OCI-LY3 (cell line): ENCODE measurements around the gene SLC44A1.

ENCODE experiments used
- H2AFZ ChIP-seq: fragments of 200-600, 300-600 bp; shearing (Covaris generic); 2 replicates; pipeline ENCODE4 v1.6.0; 2014; ENCODE audit warnings: antibody characterized with exemption, low read depth, low read length
- H3K27ac ChIP-seq: fragments of 200-600, 300-600 bp; sonication (generic); 2 replicates; pipeline ENCODE4 v1.5.1; 2014; ENCODE audit warnings: mild to moderate bottlenecking, low read length, moderate library complexity, mixed read lengths
- H3K27me3 ChIP-seq: fragments of 200-600, 300-600 bp; sonication (generic); 2 replicates; pipeline ENCODE4 v1.6.1; 2014; ENCODE audit warnings: low read depth, low read length, mixed read lengths
- H3K36me3 ChIP-seq: fragments of 200-600, 300-600 bp; sonication (generic); replicated peaks from 2 replicates; pipeline ENCODE3; 2014; ENCODE audit warnings: low read depth, low read length, mixed read lengths
- H3K4me1 ChIP-seq: fragments of 300-600, 200-600 bp; sonication (generic); 2 replicates; pipeline ENCODE4 v1.6.1; 2014; ENCODE audit warnings: low read length, mixed read lengths
- H3K4me2 ChIP-seq: fragments of 200-600, 300-600 bp; sonication (generic); 2 replicates; pipeline ENCODE4 v1.6.1; 2014; ENCODE audit warnings: low read length, mixed read lengths
- H3K4me3 ChIP-seq: fragments of 300-600, 200-600 bp; sonication (generic); 2 replicates; pipeline ENCODE4 v1.5.1; 2014; ENCODE audit warnings: antibody characterized with exemption, mild to moderate bottlenecking, low read length, moderate library complexity
- H3K79me2 ChIP-seq: fragments of 300-600, 200-600 bp; shearing (Covaris generic); 2 replicates; pipeline ENCODE4 v1.6.1; 2014; ENCODE audit warnings: mild to moderate bottlenecking, low read length, mixed read lengths
- H3K9ac ChIP-seq: fragments of 300-600, 200-600 bp; shearing (Covaris generic); 2 replicates; pipeline ENCODE4 v1.6.0; 2014; ENCODE audit warnings: mild to moderate bottlenecking, low read length, moderate library complexity
- H3K9me3 ChIP-seq: fragments of 200-600, 300-600 bp; shearing (Covaris generic); 2 replicates; pipeline ENCODE4 v1.6.1; 2014; ENCODE audit warnings: low read length, mixed read lengths; ENCODE audit not compliant: insufficient read depth
- H4K20me1 ChIP-seq: fragments of 200-600, 300-600 bp; sonication (generic); 2 replicates; pipeline ENCODE4 v1.6.1; 2016; ENCODE audit warnings: low read length, mixed read lengths; ENCODE audit not compliant: insufficient read depth
- CTCF ChIP-seq: fragments of 200-600, 300-600 bp; sonication (generic); IDR thresholded peaks from 2 replicates; pipeline ENCODE4 v1.5.1; 2014; ENCODE audit warnings: antibody characterized with exemption, low read length, low read depth
- EZH2phosphoT487 ChIP-seq: fragments of 200-600 bp; shearing (Covaris generic); IDR thresholded peaks from 2 replicates; pipeline ENCODE4 v1.6.1; 2018; ENCODE audit warnings: antibody characterized with exemption, mixed run types, low read depth

SLC44A1 gene

GRCh38 chr9:105223544-105224140 is 20.8 kb upstream of the SLC44A1 start:
- Histone ChIP-seq H3K4me1 (no peaks in the 10 kb centered on the region), H4K20me1 (no peaks in the 10 kb centered on the region), H3K9me3 (peaks cover 36% of the 10 kb centered on the region; the same call in 1 of the 2 replicates), H2AFZ (no peak overlapping the region), H3K27me3 (no peaks in the 10 kb centered on the region), H3K27ac (no peak overlapping the region), H3K79me2 (no peaks in the 10 kb centered on the region), H3K4me2 (no peak overlapping the region), H3K4me3 (no peak overlapping the region), H3K36me3 (peaks cover 5% of the 10 kb centered on the region), H3K9ac (no peak overlapping the region)
- TF ChIP-seq EZH2phosphoT487 (no peak), CTCF (no peak)

GRCh38 chr9:105226055-105226454 is 18.4 kb upstream of the SLC44A1 start:
- Histone ChIP-seq H3K36me3 (peaks cover 5% of the 10 kb centered on the region), H3K27ac (no peak overlapping the region), H3K4me1 (no peaks in the 10 kb centered on the region), H3K4me2 (no peak overlapping the region), H3K79me2 (no peaks in the 10 kb centered on the region), H3K9ac (no peak overlapping the region), H2AFZ (no peak overlapping the region), H4K20me1 (no peaks in the 10 kb centered on the region), H3K4me3 (no peak overlapping the region), H3K27me3 (no peaks in the 10 kb centered on the region), H3K9me3 (peaks cover 36% of the 10 kb centered on the region; the same call in 1 of the 2 replicates)
- TF ChIP-seq EZH2phosphoT487: no peak
- TF ChIP-seq CTCF: no peak

- H3K4me1 ChIP-seq: no peaks in the 10 kb centered on the region
- H3K4me2 ChIP-seq: no peak overlapping the region
- no peaks in the 10 kb centered on the region for H3K9me3 ChIP-seq
- H3K36me3 ChIP-seq: no peaks in the 10 kb centered on the region
- H3K27me3 ChIP-seq: no peaks in the 10 kb centered on the region
- no peak overlapping the region for H3K9ac ChIP-seq
- H3K4me3 ChIP-seq: no peak overlapping the region
- no peaks in the 10 kb centered on the region for H3K79me2 ChIP-seq
- H3K27ac ChIP-seq: no peak overlapping the region
- no peak overlapping the region for H2AFZ ChIP-seq
- TF ChIP-seq EZH2phosphoT487 (no peak), CTCF (no peak)
- no peaks in the 10 kb centered on the region for H4K20me1 ChIP-seq
These were observed 12.2 kb upstream of the SLC44A1 start for GRCh38 chr9:105232207-105232606.

GRCh38 chr9:105233873-105234272 is 10.6 kb upstream of the SLC44A1 start:
- Histone ChIP-seq H3K4me1 (no peaks in the 10 kb centered on the region), H2AFZ (no peak overlapping the region), H3K9me3 (no peaks in the 10 kb centered on the region), H3K9ac (no peak overlapping the region), H3K27ac (no peak overlapping the region), H4K20me1 (no peaks in the 10 kb centered on the region), H3K79me2 (no peaks in the 10 kb centered on the region), H3K27me3 (no peaks in the 10 kb centered on the region; the same call in 1 of the 2 replicates), H3K36me3 (no peaks in the 10 kb centered on the region), H3K4me3 (no peak overlapping the region), H3K4me2 (no peak overlapping the region)
- no peak for TF ChIP-seq EZH2phosphoT487
- no peak for TF ChIP-seq CTCF
